ENCODE measurements around the gene TTC39B.

The TTC39B gene

GRCh38 chr9:15180124-15180523 is 126.9 kb downstream of the TTC39B start:
- no peak for DNase-seq (ENCODE audit: low read depth in 1 of 2, low spot score in 1 of 2)

GRCh38 chr9:15178631-15179030 is 128.4 kb downstream of the TTC39B start:
- DNase-seq (ENCODE audit: low read depth in 1 of 2, low spot score in 1 of 2): no peak

- DNase-seq (ENCODE audit: low read depth in 1 of 2, low spot score in 1 of 2): no peak
These were observed 130.2 kb downstream of the TTC39B start for GRCh38 chr9:15176836-15177235.

GRCh38 chr9:15163931-15164330 is 143.1 kb downstream of the TTC39B start:
- DNase-seq (ENCODE audit: low read depth in 1 of 2, low spot score in 1 of 2): no peak

- DNase-seq (ENCODE audit: low read depth in 1 of 2, low spot score in 1 of 2): no peak
These were observed 145.3 kb downstream of the TTC39B start for GRCh38 chr9:15161753-15162152.

GRCh38 chr9:15160673-15161072 is 146.3 kb downstream of the TTC39B start:
- no peak for DNase-seq (ENCODE audit: low read depth in 1 of 2, low spot score in 1 of 2)

- no peak for DNase-seq (ENCODE audit: low read depth in 1 of 2, low spot score in 1 of 2)
These were observed 149.0 kb downstream of the TTC39B start for GRCh38 chr9:15158064-15158463.

GRCh38 chr9:15157381-15157780 is 149.6 kb downstream of the TTC39B start:
- DNase-seq (ENCODE audit: low read depth in 1 of 2, low spot score in 1 of 2): no peak

- DNase-seq (ENCODE audit: low read depth in 1 of 2, low spot score in 1 of 2): no peak
These were observed 150.8 kb downstream of the TTC39B start for GRCh38 chr9:15156241-15156640.

- DNase-seq (ENCODE audit: low read depth in 1 of 2, low spot score in 1 of 2): no peak
These were observed 151.2 kb downstream of the TTC39B start for GRCh38 chr9:15155826-15156225.

- no peak for DNase-seq (ENCODE audit: low read depth in 1 of 2, low spot score in 1 of 2)
These were observed 151.7 kb downstream of the TTC39B start for GRCh38 chr9:15155323-15155722.

- DNase-seq (ENCODE audit: low read depth in 1 of 2, low spot score in 1 of 2): no peak
These were observed 152.3 kb downstream of the TTC39B start for GRCh38 chr9:15154677-15155076.

- DNase-seq (ENCODE audit: low read depth in 1 of 2, low spot score in 1 of 2): no peak
These were observed 153.1 kb downstream of the TTC39B start for GRCh38 chr9:15153961-15154360.

GRCh38 chr9:15150939-15151338 is 156.1 kb downstream of the TTC39B start:
- DNase-seq (ENCODE audit: low read depth in 1 of 2, low spot score in 1 of 2): no peak

GRCh38 chr9:15149450-15149849 is 157.6 kb downstream of the TTC39B start:
- DNase-seq (ENCODE audit: low read depth in 1 of 2, low spot score in 1 of 2): no peak

GRCh38 chr9:15146268-15146700 is 160.7 kb downstream of the TTC39B start:
- no peak for DNase-seq (ENCODE audit: low read depth in 1 of 2, low spot score in 1 of 2)

- DNase-seq (ENCODE audit: low read depth in 1 of 2, low spot score in 1 of 2): no peak
These were observed 162.4 kb downstream of the TTC39B start for GRCh38 chr9:15144622-15145061.

GRCh38 chr9:15142878-15143534 is 164.0 kb downstream of the TTC39B start:
- DNase-seq (ENCODE audit: low read depth in 1 of 2, low spot score in 1 of 2): peak in 1 of 2 donors; percentile 3

- DNase-seq (ENCODE audit: low read depth in 1 of 2, low spot score in 1 of 2): no peak
These were observed 167.0 kb downstream of the TTC39B start for GRCh38 chr9:15140051-15140450.

- DNase-seq (ENCODE audit: low read depth in 1 of 2, low spot score in 1 of 2): no peak
These were observed 167.5 kb downstream of the TTC39B start for GRCh38 chr9:15139469-15139868.

- DNase-seq (ENCODE audit: low read depth in 1 of 2, low spot score in 1 of 2): no peak
These were observed 168.7 kb downstream of the TTC39B start for GRCh38 chr9:15138357-15138686.

GRCh38 chr9:15137658-15138356 is 169.2 kb downstream of the TTC39B start:
- DNase-seq (ENCODE audit: low read depth in 1 of 2, low spot score in 1 of 2): no peak

GRCh38 chr9:15137089-15137488 is 169.9 kb downstream of the TTC39B start:
- DNase-seq (ENCODE audit: low read depth in 1 of 2, low spot score in 1 of 2): no peak
